HCT116 (cell line): ENCODE measurements around the gene YBEY.

Experiments
- CTCF ChIP-seq, 3 experiments: fragments of 200-600 bp in 1 of 3; sonication (generic) in 1 of 3; IDR thresholded peaks in 2 of 3; conservative IDR thresholded peaks in 1 of 3; 2 replicates each; pipeline ENCODE4 v1.5.1; 2012 to 2017; ENCODE audit warnings: low read depth in 2 of 3, low read length in 2 of 3, antibody characterized with exemption in 1 of 3, borderline replicate concordance in 1 of 3, control low read depth in 1 of 3, mild to moderate bottlenecking in 1 of 3, mixed read lengths in 1 of 3, mixed run types in 1 of 3, moderate library complexity in 1 of 3; ENCODE audit not compliant: insufficient read depth in 1 of 3
- EZH2 ChIP-seq: fragments of 200-600 bp; sonication (generic); IDR thresholded peaks from 2 replicates; pipeline ENCODE4 v1.6.1; 2017; ENCODE audit warnings: antibody characterized with exemption, mixed run types
- MAX ChIP-seq: IDR thresholded peaks from 2 replicates; pipeline ENCODE4 v1.6.1; 2012
- POLR2AphosphoS5 ChIP-seq: IDR thresholded peaks from 2 replicates; pipeline ENCODE4 v1.6.1; 2011; ENCODE audit warnings: mild to moderate bottlenecking, low read depth, low read length, moderate library complexity

- TF ChIP-seq CTCF (IDR thresholded peaks at IDR 0.05 in 2 of 3, conservative IDR thresholded peaks at IDR 0.05 in 1 of 3; ENCODE audit: borderline replicate concordance in 1 of 3, insufficient read depth in 1 of 3, low read depth in 2 of 3, low read length in 2 of 3): no peak
- TF ChIP-seq EZH2: no peak
- no peak for TF ChIP-seq POLR2AphosphoS5
- TF ChIP-seq MAX: no peak
Measured at GRCh38 chr21:46248827-46249226, 37.3 kb upstream of the YBEY start.
